SK-N-MC (cell line): ENCODE measurements around the gene C4orf50.

Experiments
- EZH2 ChIP-seq: fragments of 200-600 bp; sonication (generic); IDR thresholded peaks from one replicate; pipeline ENCODE4 v1.6.1; 2017; ENCODE audit warnings: antibody characterized with exemption
- POLR2AphosphoS5 ChIP-seq: IDR thresholded peaks from 2 replicates; pipeline ENCODE4 v1.6.1; 2012; ENCODE audit warnings: mild to moderate bottlenecking, low read depth, low read length, borderline replicate concordance

- TF ChIP-seq POLR2AphosphoS5, result no peak
- TF ChIP-seq EZH2, result no peak
These were observed 4.7 kb downstream of the C4orf50 start for GRCh38 chr4:6013564-6013963.
